Measurements from ENCODE around the gene SETD4. TPM values are rescaled to one million over a fixed set of nuclear protein-coding genes. Genes with fewer than 3 reads are reported as not detected.
A peak's percentile ranks its signal among the peaks of the same experiment; 100 is the strongest.

Gene SETD4
- total and polyA plus RNA-seq, 2 of the 8 experiments (the other 6 are each of a cell fraction or from before 2014, with no cell fraction given): 20.1 to 46.6 TPM

DNA sequence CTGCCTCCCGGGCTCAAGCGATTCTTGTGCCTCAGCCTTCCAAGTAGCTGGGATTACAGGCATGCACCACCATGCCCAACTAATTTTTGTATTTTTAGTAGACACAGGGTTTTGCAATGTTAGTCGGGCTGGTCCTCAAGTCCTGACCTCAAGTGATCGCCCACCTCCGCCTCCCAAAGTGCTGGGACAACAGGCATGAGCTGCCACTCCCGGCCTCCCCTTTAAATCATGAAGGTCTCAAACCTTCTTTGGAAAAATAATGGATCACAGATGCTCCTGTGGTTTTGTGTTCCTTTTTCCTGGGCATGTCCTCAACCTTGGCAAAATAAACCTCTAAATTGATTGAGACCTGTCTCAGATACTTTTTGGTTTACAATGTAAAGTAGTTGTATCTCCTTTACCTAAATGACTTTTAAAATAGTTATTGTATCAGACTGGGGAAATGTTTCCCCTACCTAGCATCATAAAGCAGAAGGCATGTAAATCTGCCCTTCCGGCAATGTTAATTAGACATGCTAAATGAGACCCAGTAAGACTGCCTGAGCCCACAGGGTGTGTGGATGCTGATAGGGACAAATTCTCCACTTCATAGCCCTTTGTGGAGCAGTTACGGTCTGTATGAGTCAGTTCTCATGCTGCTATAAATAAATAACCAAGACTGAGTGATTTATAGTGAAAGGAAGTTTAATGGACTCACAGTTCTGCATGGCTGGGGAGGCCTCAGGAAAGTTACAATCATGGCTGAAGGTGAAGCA is 37.3 kb upstream of the SETD4 start:
- Histone ChIP-seq H2BK15ac (ENCODE audit: low read length) (no peak overlapping the region), H3K23me2 (ENCODE audit: low read depth, low read length) (no peaks in the 10 kb centered on the region), H4K20me1 (replicated peaks in 1 of 2; ENCODE audit: control insufficient read depth in 1 of 2, insufficient read depth in 2 of 2, low read length in 2 of 2) (no peaks in the 10 kb centered on the region), H4K8ac (ENCODE audit: extremely low read depth, insufficient read depth, low read length) (no peak overlapping the region), H3K18ac (ENCODE audit: extremely low read depth, low read length) (peak overlapping the region; percentile 53; the same call in 1 of the 2 replicates), H3K9me3 (ENCODE audit: insufficient read depth in 2 of 2, low read depth in 1 of 2, low read length in 1 of 2) (peaks cover 19% of the 10 kb centered on the region in 2 experiments), H2AFZ (ENCODE audit: low read length) (no peak overlapping the region), H3K79me1 (ENCODE audit: low read depth, low read length) (no peaks in the 10 kb centered on the region), H2AK5ac (ENCODE audit: low read depth, low read length) (0 out of 2 replicates have a peak overlapping the region, but pooled peaks have one; percentile 24), H3K27me3 (replicated peaks in 1 of 4; ENCODE audit: control insufficient read depth in 3 of 4, extremely low read depth in 1 of 4, insufficient read depth in 3 of 4, low read length in 3 of 4) (no peaks in the 10 kb centered on the region), H2BK120ac (replicated peaks; ENCODE audit: low read depth, low read length) (peak overlapping the region; percentile 100), H2BK5ac (ENCODE audit: low read depth, low read length) (peak overlapping the region; percentile 98), H4K91ac (replicated peaks; ENCODE audit: insufficient read length, low read length) (peak overlapping the region; percentile 99), H2BK20ac (ENCODE audit: low read length) (peak overlapping the region; percentile 94), H3K14ac (ENCODE audit: insufficient read length) (no peak overlapping the region), H3K56ac (replicated peaks; ENCODE audit: insufficient read length, low read depth, low read length) (peak overlapping the region; percentile 90), H3K23ac (ENCODE audit: insufficient read length) (no peak overlapping the region), H3K4me3 (ENCODE audit: extremely low read depth in 1 of 4, insufficient read depth in 2 of 4, low read depth in 3 of 4, low read length in 4 of 4) (no peak overlapping the region; a peak in 1 of 8 replicates), H3K4me2 (ENCODE audit: insufficient read depth in 1 of 2, low read depth in 2 of 2, low read length in 2 of 2) (peak overlapping the region; percentile 20 to 54; a peak in 2 of 4 replicates), H4K5ac (ENCODE audit: insufficient read length, low read depth, low read length) (peak overlapping the region; percentile 71), H3K79me2 (ENCODE audit: control insufficient read depth in 1 of 2, insufficient read depth in 2 of 2, low read length in 2 of 2) (no peaks in the 10 kb centered on the region), H3K27ac (ENCODE audit: low read depth, low read length) (peak overlapping the region; percentile 58; the same call in 1 of the 2 replicates), H3K36me3 (ENCODE audit: control insufficient read depth in 2 of 4, insufficient read depth in 4 of 4, low read length in 3 of 4) (peaks cover 0 to 7% (median 1%) of the 10 kb centered on the region in 4 experiments; a peak in 1 of 8 replicates), H3K4me1 (replicated peaks in 1 of 4; ENCODE audit: control insufficient read depth in 3 of 4, insufficient read depth in 4 of 4, low read length in 3 of 4) (peaks cover 10 to 32% (median 17%) of the 10 kb centered on the region in 4 experiments; a peak in 5 of 7 replicates), H2BK12ac (ENCODE audit: low read depth, low read length) (peak overlapping the region; percentile 81; the same call in 1 of the 2 replicates), H3K9ac (replicated peaks in 1 of 4; ENCODE audit: extremely low read depth in 1 of 4, low read depth in 3 of 4, low read length in 3 of 4) (no peak overlapping the region), H3K4ac (replicated peaks; ENCODE audit: insufficient read length, low read depth, low read length) (peak overlapping the region; percentile 94)
- no peak for DNase-seq (ENCODE audit: low read depth in 1 of 2, low spot score in 2 of 2)
- no peak for FAIRE-seq
- ChIA-PET CTCF (ENCODE audit: partially characterized antibody) (interaction anchor here (1.3 to 2.2 kb wide), 3 partner anchors 10 to 41 kb away, joined by 4 to 9 read pairs (median 5); no protein-coding TSS in a partner anchor), POLR2A (ENCODE audit: partially characterized antibody) (interaction anchor here (0.7 to 2.0 kb wide), 9 partner anchors 9 to 222 kb away, joined by 3 to 5 read pairs (median 4); partner anchors contain the start of genes MORC3 and SETD4)
- WGBS, 2 experiments (ENCODE audit: extremely low coverage in 1 of 2, insufficient coverage in 1 of 2, insufficient read length in 1 of 2, insufficient replicate concordance in 2 of 2, low coverage in 1 of 2, low lambda C conversion rate in 2 of 2, missing lambda C conversion rate in 1 of 2): 36% methylated on average over 8 of the region's 8 CpGs; no CpG with 5 or more reads in 1 of the 2 experiments
- TF ChIP-seq TEAD4 (IDR thresholded peaks at IDR 0.05; ENCODE audit: low read depth, low read length) (no peak), CBX8 (IDR thresholded peaks at IDR 0.05; ENCODE audit: borderline replicate concordance, low read depth, low read length) (no peak), SAP30 (IDR thresholded peaks at IDR 0.05; ENCODE audit: insufficient read depth, insufficient replicate concordance, low read length) (no peak), EZH2 (IDR thresholded peaks at IDR 0.05; ENCODE audit: low read depth, low read length, severe bottlenecking) (no peak), TBP (IDR thresholded peaks at IDR 0.05; ENCODE audit: low read depth, low read length) (no peak), SIN3A (conservative IDR thresholded peaks at IDR 0.05 in 1 of 2, IDR thresholded peaks at IDR 0.05 in 1 of 2; ENCODE audit: low read depth in 1 of 2, low read length in 2 of 2) (no peak), FOSL1 (IDR thresholded peaks at IDR 0.05; ENCODE audit: insufficient read depth, low read depth, low read length) (no peak)
- TF ChIP-seq, protein P1, sequence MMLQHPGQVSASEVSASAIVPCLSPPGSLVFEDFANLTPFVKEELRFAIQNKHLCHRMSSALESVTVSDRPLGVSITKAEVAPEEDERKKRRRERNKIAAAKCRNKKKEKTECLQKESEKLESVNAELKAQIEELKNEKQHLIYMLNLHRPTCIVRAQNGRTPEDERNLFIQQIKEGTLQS (IDR thresholded peaks at IDR 0.05; ENCODE audit: insufficient read depth, low read depth, low read length): no peak
